GM10248 (cell line): ENCODE data around the gene RYR1.

ENCODE experiments used
- CTCF ChIA-PET: fragments of 300-600 bp; sonication (Branson Sonifier 250); formaldehyde crosslinking; extraction: SDS; loops from one replicate; lab custom pipeline; 2021; ENCODE audit warnings: antibody characterized with exemption; lab: Yijun Ruan, JAX
- POLR2A ChIA-PET: fragments of 350-650 bp; sonication (Branson Sonifier 250); formaldehyde crosslinking; extraction: SDS; loops from one replicate; lab custom pipeline; 2020; ENCODE audit warnings: antibody characterized with exemption; lab: Yijun Ruan, JAX
- DNase-seq: peaks from one replicate; pipeline ENCODE4 v3.0.0; 2012; ENCODE audit errors: extremely low spot score
- TF ChIP-seq, protein P1 (sequence below): IDR thresholded peaks from 2 replicates; pipeline ENCODE4 v1.5.1; 2012; ENCODE audit warnings: mild to moderate bottlenecking, low read depth; ENCODE audit errors: extremely low read depth, missing control alignments, control extremely low read depth

RYR1 gene

DNA sequence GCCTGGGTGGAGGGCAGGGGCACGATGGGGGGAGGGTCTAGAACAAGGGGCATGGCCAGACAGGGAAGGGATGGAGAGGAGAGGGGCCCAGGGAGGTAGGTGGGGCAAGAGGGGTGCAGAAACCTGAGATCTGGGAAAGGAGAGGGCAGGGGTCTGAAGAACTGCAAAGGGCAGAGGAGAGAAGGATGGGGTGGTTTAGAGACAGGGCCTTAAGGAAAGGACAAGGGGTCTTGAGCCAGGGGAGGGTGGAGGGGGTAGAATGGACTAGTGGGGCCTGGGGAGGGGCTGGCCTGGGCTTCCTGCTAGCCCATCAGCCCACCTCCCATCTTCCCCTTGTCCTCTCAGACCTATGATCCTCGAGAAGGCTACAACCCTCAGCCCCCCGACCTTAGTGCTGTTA lies 72.5 kb downstream of the RYR1 start:
- POLR2A ChIA-PET = no interaction called here
- TF ChIP-seq, protein P1, sequence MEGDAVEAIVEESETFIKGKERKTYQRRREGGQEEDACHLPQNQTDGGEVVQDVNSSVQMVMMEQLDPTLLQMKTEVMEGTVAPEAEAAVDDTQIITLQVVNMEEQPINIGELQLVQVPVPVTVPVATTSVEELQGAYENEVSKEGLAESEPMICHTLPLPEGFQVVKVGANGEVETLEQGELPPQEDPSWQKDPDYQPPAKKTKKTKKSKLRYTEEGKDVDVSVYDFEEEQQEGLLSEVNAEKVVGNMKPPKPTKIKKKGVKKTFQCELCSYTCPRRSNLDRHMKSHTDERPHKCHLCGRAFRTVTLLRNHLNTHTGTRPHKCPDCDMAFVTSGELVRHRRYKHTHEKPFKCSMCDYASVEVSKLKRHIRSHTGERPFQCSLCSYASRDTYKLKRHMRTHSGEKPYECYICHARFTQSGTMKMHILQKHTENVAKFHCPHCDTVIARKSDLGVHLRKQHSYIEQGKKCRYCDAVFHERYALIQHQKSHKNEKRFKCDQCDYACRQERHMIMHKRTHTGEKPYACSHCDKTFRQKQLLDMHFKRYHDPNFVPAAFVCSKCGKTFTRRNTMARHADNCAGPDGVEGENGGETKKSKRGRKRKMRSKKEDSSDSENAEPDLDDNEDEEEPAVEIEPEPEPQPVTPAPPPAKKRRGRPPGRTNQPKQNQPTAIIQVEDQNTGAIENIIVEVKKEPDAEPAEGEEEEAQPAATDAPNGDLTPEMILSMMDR = no peak
- no peak for DNase-seq
- CTCF ChIA-PET = no interaction called here

DNA sequence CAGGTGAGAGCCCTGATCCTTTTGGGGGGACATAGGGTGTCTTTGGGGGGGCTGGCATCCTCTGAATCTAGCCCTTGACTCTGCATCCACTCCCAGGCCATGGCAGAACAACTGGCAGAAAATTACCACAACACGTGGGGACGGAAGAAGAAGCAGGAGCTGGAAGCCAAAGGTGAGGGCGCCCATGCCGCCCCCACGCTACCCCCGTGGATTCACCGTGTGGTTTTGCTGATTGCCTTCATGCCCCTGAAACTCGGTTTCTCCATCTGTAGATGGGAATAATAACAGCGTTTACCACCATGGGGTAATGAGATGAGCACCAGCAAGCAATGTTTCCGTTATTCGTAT lies 72.9 kb downstream of the RYR1 start:
- POLR2A ChIA-PET = no interaction called here
- TF ChIP-seq, protein P1 = no peak
- CTCF ChIA-PET = interaction anchor here (1.5 kb wide), 1 partner anchor 9 kb away, joined by 3 read pairs; no protein-coding TSS in a partner anchor
- DNase-seq = no peak

DNA sequence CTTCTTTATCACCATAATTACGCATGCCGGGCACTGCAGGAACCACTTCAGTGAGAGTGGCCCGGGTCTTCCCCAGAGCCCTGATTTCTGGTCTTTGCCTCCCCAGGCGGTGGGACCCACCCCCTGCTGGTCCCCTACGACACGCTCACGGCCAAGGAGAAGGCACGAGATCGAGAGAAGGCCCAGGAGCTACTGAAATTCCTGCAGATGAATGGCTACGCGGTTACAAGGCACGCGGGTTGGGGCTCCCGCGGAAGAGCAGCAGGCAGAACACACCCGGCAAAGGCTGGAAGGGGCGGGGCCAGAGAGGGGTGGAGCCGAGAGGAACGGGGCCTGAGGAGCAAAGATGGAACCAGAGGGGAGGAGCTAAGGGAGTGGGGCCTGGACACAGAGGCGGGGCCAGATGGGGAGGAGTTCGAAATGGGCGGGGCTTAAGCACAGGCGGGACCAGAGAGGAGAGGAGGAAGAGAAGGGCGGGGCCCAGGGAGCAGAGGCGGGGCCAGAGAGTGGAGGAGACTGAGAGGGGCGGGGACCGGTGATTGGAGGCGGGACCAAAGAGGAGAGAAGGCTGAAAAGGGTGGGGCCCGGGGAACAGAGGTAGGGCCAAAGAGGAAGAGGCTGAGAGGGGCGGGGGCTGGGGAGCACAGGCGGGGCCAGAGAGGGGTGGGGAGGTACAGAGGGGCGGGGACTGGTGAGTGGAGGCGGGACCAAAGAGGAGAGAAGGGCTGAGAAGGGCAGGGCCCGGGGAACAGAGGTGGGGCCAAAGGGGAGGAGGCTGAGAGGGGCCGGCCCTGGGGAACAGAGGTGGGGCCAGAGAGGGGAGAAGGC lies 73.4 kb downstream of the RYR1 start:
- DNase-seq = peak; percentile 90
- CTCF ChIA-PET = interaction anchor here (0.8 to 1.5 kb wide), 2 partner anchors 9 to 104 kb away, joined by 3 read pairs; partner anchors contain the start of gene FAM98C
- POLR2A ChIA-PET = no interaction called here
- TF ChIP-seq, protein P1 = no peak

DNA sequence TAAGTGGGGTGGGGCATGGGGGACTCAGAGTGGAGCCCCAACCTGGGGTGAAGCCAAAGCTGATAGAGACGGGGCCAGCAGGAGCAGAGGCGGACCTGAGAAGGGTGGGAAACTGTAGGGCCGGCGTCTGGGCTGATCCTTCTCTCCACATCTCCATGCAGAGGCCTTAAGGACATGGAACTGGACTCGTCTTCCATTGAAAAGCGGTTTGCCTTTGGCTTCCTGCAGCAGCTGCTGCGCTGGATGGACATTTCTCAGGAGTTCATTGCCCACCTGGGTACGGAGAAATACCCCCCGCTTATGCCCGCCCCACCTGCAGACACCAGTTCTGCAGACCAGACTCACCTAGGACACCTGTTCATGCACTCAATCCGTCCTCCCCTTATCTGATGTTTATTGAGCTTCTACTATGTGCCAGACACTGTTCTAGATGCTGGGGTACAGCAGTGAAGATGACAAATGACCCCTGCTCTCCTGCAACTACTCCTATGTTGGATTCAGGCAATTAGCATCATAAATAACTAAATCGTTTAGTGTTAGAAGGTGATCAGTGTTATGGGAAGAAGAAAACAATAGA lies 74.1 kb downstream of the RYR1 start:
- ChIA-PET CTCF (interaction anchor here (0.8 to 1.5 kb wide), 3 partner anchors 8 to 423 kb away, joined by 3 read pairs; partner anchors contain the start of genes FAM98C, MRPS12 and SARS2), POLR2A (no interaction called here)
- TF ChIP-seq, protein P1 = no peak
- no peak for DNase-seq

DNA sequence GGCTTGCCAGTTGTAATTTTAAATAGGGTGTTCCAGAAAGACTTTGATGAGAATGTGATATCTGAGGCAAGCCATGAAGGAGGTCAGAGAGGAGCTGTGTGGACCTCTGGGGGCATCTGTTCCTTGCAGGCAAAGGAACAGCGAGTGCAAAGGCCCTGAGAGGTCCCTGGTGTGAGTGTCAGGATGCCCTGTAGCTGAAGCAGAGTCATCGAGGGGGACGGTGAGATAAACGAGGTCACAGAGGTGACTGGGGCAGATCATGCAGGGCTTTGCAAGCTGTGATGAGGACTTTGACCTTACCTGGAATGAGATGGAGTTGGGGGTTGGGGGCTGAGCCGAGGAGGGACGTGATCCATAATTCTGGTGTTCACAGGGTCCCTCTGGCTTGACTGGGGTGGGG lies 75.0 kb downstream of the RYR1 start:
- TF ChIP-seq, protein P1 = no peak
- POLR2A ChIA-PET = no interaction called here
- DNase-seq = no peak
- CTCF ChIA-PET = interaction anchor here (1.1 to 1.2 kb wide), 2 partner anchors 422 to 606 kb away, joined by 3 read pairs; partner anchors contain the start of genes MRPS12 and SARS2

DNA sequence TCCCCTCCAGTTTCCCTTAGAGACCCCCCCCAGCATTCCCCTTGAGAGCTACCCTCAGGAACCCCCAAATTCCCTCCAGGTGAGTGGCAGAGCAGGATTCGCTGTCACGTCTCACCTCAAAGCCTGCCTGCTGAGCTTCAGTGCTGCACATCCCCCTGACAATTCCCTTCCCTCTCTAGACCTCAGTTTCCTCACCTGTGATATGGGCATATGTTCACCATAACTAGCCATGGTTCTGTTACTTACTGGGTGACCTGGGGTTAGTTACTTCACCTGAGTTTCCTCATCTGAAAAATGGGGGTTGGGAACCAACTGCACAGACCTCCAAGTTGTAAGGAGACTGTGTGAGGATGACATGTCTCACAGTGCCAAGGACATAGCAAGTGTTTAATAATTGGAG lies 75.5 kb downstream of the RYR1 start:
- TF ChIP-seq, protein P1 = no peak
- ChIA-PET CTCF (interaction anchor here (1.1 to 1.2 kb wide), 3 partner anchors 421 to 607 kb away, joined by 3 read pairs; partner anchors contain the start of genes MRPS12 and SARS2), POLR2A (no interaction called here)
- DNase-seq = no peak
